IPS DF 6.9 (cell line): Measurements from ENCODE around the gene COPS9.

Source experiments
- DNase-seq: peaks from one replicate; pipeline ENCODE4 v3.0.0-alpha.2; 2013; ENCODE audit warnings: low read depth, low spot score
- H3K27ac ChIP-seq: one replicate; pipeline ENCODE4 v1.5.1; 2013; ENCODE audit warnings: low read length, control low read depth
- H3K27me3 ChIP-seq: 2 replicates; pipeline ENCODE4 v1.6.1; 2013; ENCODE audit warnings: mild to moderate bottlenecking, low read length; ENCODE audit not compliant: control insufficient read depth, insufficient read depth
- H3K36me3 ChIP-seq: 2 replicates; pipeline ENCODE4 v1.6.1; 2013; ENCODE audit warnings: low read length; ENCODE audit not compliant: control insufficient read depth, insufficient read depth
- H3K4me1 ChIP-seq: 2 replicates; pipeline ENCODE4 v1.6.1; 2013; ENCODE audit warnings: low read length; ENCODE audit not compliant: control insufficient read depth, insufficient read depth
- H3K4me3 ChIP-seq: 2 replicates; pipeline ENCODE4 v1.5.1; 2013; ENCODE audit warnings: mild to moderate bottlenecking, low read length
- H3K9me3 ChIP-seq: 2 replicates; pipeline ENCODE4 v1.6.1; 2013; ENCODE audit warnings: low read length, inconsistent platforms; ENCODE audit not compliant: control insufficient read depth, insufficient read depth
- WGBS: extraction: QIAGEN DNeasy Blood & Tissue Kit; methylation state at CpG from one replicate; pipeline ENCODE4 v1.1.7; 2013; ENCODE audit warnings: mixed read lengths, missing lambda C conversion rate; ENCODE audit not compliant: insufficient read length, insufficient coverage; 5-methylcytosine and 5-hydroxymethylcytosine counted together

COPS9 gene

DNA sequence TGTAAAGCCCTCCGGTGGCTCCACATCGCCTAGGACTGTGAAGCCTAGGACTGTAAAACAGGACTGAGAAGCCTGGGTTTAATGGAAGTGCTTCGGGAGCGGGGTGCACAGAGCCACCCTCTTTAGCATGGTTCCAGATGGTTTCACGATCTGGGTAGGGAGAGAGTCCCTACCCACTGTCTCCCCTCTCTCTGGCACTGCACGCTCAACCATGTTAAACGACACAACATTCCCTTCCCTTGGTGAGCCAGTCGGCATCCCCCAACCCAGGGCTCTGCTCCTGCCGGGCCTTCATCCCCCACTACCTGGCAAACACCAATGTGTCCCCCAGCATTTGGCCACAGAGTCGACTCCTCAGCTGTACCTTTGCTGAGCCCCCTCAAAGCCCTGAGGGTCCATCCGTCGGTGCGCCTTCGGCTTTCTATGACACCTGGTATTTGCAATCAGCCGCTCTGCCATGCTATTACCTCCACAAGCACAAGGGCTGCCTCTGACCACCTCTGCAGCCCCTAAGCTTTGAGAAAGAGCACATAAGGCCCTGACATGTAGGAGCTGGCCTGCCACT lies 1.1 kb downstream of the COPS9 start:
- WGBS, result no CpG with 5 or more reads among the region's 15 CpGs
- Histone ChIP-seq H3K27ac (no peak overlapping the region), H3K4me1 (peaks cover 7% of the 10 kb centered on the region; the same call in 1 of the 2 replicates), H3K36me3 (peaks cover 20% of the 10 kb centered on the region), H3K9me3 (no peaks in the 10 kb centered on the region), H3K4me3 (peak overlapping the region; percentile 96; the same call in 1 of the 2 replicates), H3K27me3 (no peaks in the 10 kb centered on the region)
- no peak for DNase-seq

GRCh38 chr2:240134466-240134865 lies 1.6 kb downstream of the COPS9 start:
- H3K4me1 ChIP-seq, result 0 out of 2 replicates have a peak, but pooled peaks cover 4% of the 10 kb centered on the region
- no peak for DNase-seq
- H3K27me3 ChIP-seq, result no peaks in the 10 kb centered on the region
- H3K4me3 ChIP-seq, result no peak overlapping the region
- peaks cover 25% of the 10 kb centered on the region for H3K36me3 ChIP-seq
- H3K9me3 ChIP-seq, result no peaks in the 10 kb centered on the region
- no peak overlapping the region for H3K27ac ChIP-seq
- WGBS, result no CpG with 5 or more reads among the region's 6 CpGs

DNA sequence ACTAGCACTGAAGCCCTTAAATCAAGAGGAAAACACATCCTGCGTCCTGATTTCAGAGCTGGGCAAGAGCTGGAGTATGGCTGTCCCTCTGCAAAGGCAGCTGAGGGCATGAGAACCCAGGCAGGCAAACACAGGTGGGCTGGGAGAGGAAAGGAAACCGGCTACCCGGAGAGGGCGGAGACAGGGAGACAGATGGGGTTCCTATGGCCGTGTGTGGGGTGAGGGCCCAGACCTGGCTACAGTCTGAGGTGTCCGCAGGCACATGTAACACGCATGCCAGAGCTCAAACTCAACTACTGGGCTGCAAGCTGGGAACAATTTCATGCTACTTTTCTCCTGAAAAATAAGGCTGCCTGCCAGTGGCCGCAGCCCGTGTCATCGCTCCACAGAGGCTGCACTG lies 2.7 kb downstream of the COPS9 start:
- Histone ChIP-seq H3K27ac (no peak overlapping the region), H3K4me3 (no peak overlapping the region), H3K9me3 (no peaks in the 10 kb centered on the region), H3K4me1 (0 out of 2 replicates have a peak, but pooled peaks cover 3% of the 10 kb centered on the region), H3K36me3 (peaks cover 28% of the 10 kb centered on the region), H3K27me3 (no peaks in the 10 kb centered on the region)
- no peak for DNase-seq
- WGBS, result no CpG with 5 or more reads among the region's 10 CpGs

- no peak for DNase-seq
- no peaks in the 10 kb centered on the region for H3K27me3 ChIP-seq
- H3K4me3 ChIP-seq, result no peak overlapping the region
- no peaks in the 10 kb centered on the region for H3K9me3 ChIP-seq
- H3K36me3 ChIP-seq, result peaks cover 28% of the 10 kb centered on the region
- H3K4me1 ChIP-seq, result 0 out of 2 replicates have a peak, but pooled peaks cover 3% of the 10 kb centered on the region
- H3K27ac ChIP-seq, result no peak overlapping the region
- WGBS, result no CpG with 5 or more reads among the region's 5 CpGs
Observed at GRCh38 chr2:240132651-240132980, 3.5 kb downstream of the COPS9 start.

DNA sequence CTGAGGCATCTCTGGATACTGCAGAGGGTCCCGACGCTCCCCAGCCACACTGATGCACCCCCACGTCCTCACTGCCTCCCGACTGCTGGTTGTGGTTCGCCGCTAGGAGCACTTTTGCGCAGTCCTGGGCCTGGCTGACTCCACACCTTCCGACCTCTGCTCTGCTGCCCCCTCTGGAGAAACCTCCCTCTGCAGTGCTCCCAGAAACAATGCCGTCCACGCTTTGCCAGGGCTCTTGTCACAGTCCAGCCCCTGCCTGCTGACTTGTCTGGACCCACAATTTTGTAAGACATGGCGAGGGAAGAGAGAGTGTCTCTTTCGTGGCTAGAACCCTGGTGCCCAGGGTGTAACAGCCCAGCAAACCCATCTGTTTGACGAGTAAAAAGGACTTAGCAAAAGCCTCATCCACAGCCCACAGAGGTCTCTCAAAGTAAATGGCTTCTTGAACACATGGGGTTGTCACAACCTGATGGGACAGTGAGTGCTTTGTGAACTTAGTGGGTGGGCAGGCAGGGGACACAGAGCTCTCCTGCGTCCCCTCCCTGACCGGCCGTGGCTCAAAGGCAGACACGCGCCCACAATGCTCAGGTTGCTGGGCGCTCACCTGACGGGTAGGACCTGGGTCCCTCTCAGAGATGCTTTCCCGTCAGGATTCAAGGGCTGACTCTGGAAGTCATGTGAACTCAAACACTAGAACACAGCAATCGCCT lies 4.0 kb downstream of the COPS9 start:
- Histone ChIP-seq H3K9me3 (no peaks in the 10 kb centered on the region), H3K4me3 (no peak overlapping the region), H3K27ac (no peak overlapping the region), H3K4me1 (0 out of 2 replicates have a peak, but pooled peaks cover 3% of the 10 kb centered on the region), H3K36me3 (peaks cover 28% of the 10 kb centered on the region), H3K27me3 (no peaks in the 10 kb centered on the region)
- WGBS, result no CpG with 5 or more reads among the region's 22 CpGs
- no peak for DNase-seq

DNA sequence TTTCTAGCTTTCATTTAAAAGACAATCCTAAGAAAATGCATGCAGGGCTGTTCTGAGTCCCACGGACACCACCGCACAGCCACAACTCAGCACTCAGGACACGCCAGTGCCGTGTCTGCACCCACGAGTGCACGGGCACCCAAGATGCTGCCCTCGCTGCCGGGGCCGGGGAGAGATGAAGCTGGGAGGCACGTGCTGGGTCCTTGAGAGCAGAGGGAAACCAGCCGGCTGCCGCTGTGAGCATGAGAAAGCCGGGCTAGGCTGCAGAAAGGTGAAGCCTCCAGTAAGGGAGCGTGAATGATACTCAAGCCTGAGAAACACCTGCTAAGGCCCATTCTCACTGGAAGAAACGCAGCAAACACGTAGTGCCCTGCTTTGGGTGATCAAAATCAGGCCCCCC lies 4.8 kb downstream of the COPS9 start:
- Histone ChIP-seq H3K27me3 (no peaks in the 10 kb centered on the region), H3K4me3 (no peak overlapping the region), H3K9me3 (no peaks in the 10 kb centered on the region), H3K27ac (no peak overlapping the region), H3K4me1 (0 out of 2 replicates have a peak, but pooled peaks cover 3% of the 10 kb centered on the region), H3K36me3 (peaks cover 28% of the 10 kb centered on the region)
- DNase-seq, result no peak
- WGBS, result no CpG with 5 or more reads among the region's 16 CpGs

DNA sequence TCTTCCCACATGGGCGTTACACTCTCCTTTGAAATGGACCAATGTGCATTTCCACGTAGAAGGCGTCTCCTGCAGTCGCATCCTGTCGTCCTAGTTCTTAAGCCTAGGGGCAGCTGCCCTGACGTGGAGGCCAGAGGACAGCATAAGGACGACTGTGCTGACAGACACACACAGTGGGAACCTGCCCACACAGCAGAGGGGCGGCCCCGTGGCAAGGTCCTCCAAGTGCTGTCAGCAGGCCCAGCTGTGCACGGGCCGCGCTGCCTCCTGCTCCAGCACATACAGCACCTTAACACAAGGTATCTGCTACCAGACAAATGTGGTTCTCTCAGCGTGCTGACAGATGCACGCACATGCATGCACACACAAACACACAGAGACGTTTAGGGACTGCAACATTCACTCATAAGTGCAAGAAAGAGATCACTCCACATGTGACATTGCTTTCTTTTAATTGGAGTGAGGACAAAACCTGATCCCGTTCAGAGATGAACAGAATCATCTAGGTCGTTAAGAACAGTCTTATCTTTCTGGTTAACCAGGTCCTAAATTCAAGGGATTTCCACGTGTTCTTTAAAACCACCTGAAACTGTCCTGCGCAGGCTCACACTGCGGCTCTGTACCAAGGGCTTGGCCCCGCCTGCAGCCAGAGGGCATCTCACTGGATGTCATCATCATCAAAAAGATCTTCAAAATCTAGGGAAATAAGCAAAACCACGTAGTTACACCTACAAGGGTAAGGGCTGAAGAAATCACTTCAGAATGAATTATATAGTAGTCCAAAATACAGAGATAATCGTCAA lies 5.5 kb downstream of the COPS9 start:
- H3K27ac ChIP-seq, result no peak overlapping the region
- 0 out of 2 replicates have a peak, but pooled peaks cover 3% of the 10 kb centered on the region for H3K4me1 ChIP-seq
- no peaks in the 10 kb centered on the region for H3K9me3 ChIP-seq
- peaks cover 28% of the 10 kb centered on the region for H3K36me3 ChIP-seq
- no CpG with 5 or more reads among the region's 23 CpGs for WGBS
- H3K27me3 ChIP-seq, result no peaks in the 10 kb centered on the region
- no peak overlapping the region for H3K4me3 ChIP-seq
- no peak for DNase-seq

GRCh38 chr2:240129731-240130392 lies 6.2 kb downstream of the COPS9 start:
- no CpG with 5 or more reads among the region's 22 CpGs for WGBS
- Histone ChIP-seq H3K36me3 (peaks cover 28% of the 10 kb centered on the region), H3K4me1 (0 out of 2 replicates have a peak, but pooled peaks cover 1% of the 10 kb centered on the region)

DNA sequence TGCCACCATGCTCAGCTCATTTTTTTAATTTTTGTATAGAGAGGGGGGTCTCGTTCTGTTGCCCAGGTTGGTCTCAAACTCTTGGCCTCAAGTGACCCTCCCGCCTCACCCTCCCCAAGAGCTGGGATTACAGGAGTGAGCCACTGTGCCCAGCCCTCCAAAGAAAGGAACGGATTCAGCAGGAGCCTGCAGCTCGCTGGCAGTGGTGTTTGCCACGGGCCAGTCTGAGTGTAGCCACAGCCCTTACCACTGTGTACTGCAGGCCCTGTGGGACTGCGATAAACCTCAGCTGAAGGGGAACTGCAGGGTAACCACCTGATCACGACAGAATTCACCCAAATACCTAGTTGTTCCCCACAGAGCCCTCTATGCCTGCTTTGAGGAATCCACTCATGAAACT lies 6.8 kb downstream of the COPS9 start:
- peaks cover 28% of the 10 kb centered on the region for H3K36me3 ChIP-seq
- H3K4me3 ChIP-seq, result no peak overlapping the region
- no CpG with 5 or more reads among the region's 7 CpGs for WGBS
- no peak for DNase-seq
- no peaks in the 10 kb centered on the region for H3K9me3 ChIP-seq
- no peaks in the 10 kb centered on the region for H3K27me3 ChIP-seq
- H3K27ac ChIP-seq, result no peak overlapping the region
- H3K4me1 ChIP-seq, result no peaks in the 10 kb centered on the region

More at GRCh38 chr2:240129731-240130392, 6.2 kb downstream of the COPS9 start:
- DNase-seq, result no peak
- Histone ChIP-seq H3K4me3 (no peak overlapping the region), H3K27ac (no peak overlapping the region), H3K27me3 (no peaks in the 10 kb centered on the region), H3K9me3 (no peaks in the 10 kb centered on the region)

- H3K4me1 ChIP-seq, result no peaks in the 10 kb centered on the region
- DNase-seq, result no peak
- no peaks in the 10 kb centered on the region for H3K27me3 ChIP-seq
- WGBS, result no CpG with 5 or more reads among the region's 12 CpGs
- no peak overlapping the region for H3K4me3 ChIP-seq
- peaks cover 28% of the 10 kb centered on the region for H3K36me3 ChIP-seq
- H3K9me3 ChIP-seq, result no peaks in the 10 kb centered on the region
- H3K27ac ChIP-seq, result no peak overlapping the region
Observed at GRCh38 chr2:240128608-240129145, 7.4 kb downstream of the COPS9 start.
